Measurements from ENCODE around the gene CFAP65. TPM values are rescaled to one million over a fixed set of nuclear protein-coding genes. Genes with fewer than 3 reads are reported as not detected.
A peak's percentile ranks its signal among the peaks of the same experiment; 100 is the strongest.

Gene CFAP65
- total and polyA plus RNA-seq, 4 donors: 0.79 to 9.0 (median 5.1) TPM

DNA sequence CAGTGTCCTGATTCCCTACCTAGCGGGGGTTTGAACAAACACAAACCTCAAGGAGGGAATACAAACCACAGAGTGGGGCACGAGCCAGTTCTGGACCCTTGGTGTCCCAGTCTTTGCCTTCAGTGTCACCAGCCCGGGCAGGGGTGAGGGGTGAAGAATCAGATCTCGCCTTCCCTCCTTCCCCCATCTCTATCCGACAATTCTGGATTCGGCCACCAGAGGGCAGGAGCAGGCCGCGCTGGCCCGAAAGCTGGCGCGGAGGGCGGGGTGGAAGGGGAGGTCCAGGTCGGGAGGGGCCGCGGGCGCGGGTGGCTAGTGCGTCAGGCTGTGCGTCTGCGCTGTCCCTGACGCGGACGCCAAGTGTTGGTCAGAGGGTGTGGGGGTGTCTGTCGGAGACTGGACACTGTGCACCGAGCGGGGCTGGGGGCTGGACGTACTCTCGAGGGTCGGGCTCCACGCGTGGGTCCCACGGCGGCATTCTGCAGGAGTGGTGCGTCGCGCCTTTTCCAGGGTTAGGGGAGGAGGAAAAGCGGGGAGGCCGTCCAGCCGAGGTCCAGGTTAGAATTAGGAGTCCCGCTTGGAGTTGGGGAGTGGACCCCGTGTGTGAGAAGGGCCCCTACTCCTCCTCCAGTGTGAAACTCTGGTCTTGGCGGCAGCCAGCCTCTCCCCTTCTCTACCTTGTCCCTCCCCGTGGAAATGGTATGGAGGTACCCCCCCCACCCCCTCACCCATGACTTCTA lies 45.2 kb downstream of the CFAP65 start:
- peak in 5 of 6 donors; percentile 45 to 89 (median 62) for DNase-seq (ENCODE audit: low read depth in 4 of 6, low spot score in 6 of 6)
- H3K27ac ChIP-seq (ENCODE audit: low read depth, low read length): no peak overlapping the region
- peaks cover 94% of the 10 kb centered on the region for H3K27me3 ChIP-seq (ENCODE audit: control insufficient read depth, insufficient read depth, low read length)
- H3K4me1 ChIP-seq (ENCODE audit: control insufficient read depth, insufficient read depth, low read length): peaks cover 26% of the 10 kb centered on the region
- peak overlapping the region; percentile 40 for H3K4me3 ChIP-seq (ENCODE audit: low read depth, low read length)
- 2% methylated on average over 32 of the region's 43 CpGs for WGBS (ENCODE audit: insufficient coverage)
- H3K36me3 ChIP-seq (ENCODE audit: control insufficient read depth, insufficient read depth, low read length): no peaks in the 10 kb centered on the region
- no peaks in the 10 kb centered on the region for H3K9me3 ChIP-seq (ENCODE audit: control insufficient read depth, insufficient read depth, low read length)

GRCh38 chr2:218995561-218995960 lies 45.8 kb downstream of the CFAP65 start:
- Histone ChIP-seq H3K27ac (ENCODE audit: low read depth, low read length) (no peak overlapping the region), H3K36me3 (ENCODE audit: control insufficient read depth, insufficient read depth, low read length) (no peaks in the 10 kb centered on the region), H3K4me1 (ENCODE audit: control insufficient read depth, insufficient read depth, low read length) (peaks cover 26% of the 10 kb centered on the region), H3K4me3 (ENCODE audit: low read depth, low read length) (no peak overlapping the region), H3K27me3 (ENCODE audit: control insufficient read depth, insufficient read depth, low read length) (peaks cover 94% of the 10 kb centered on the region), H3K9me3 (ENCODE audit: control insufficient read depth, insufficient read depth, low read length) (no peaks in the 10 kb centered on the region)
- WGBS (ENCODE audit: insufficient coverage): 21% methylated on average over 7 of the region's 8 CpGs
- DNase-seq (ENCODE audit: low read depth in 4 of 6, low spot score in 6 of 6): no peak

- WGBS (ENCODE audit: insufficient coverage): under 1% methylated on average over 85 of the region's 88 CpGs
- peaks cover 26% of the 10 kb centered on the region for H3K4me1 ChIP-seq (ENCODE audit: control insufficient read depth, insufficient read depth, low read length)
- no peaks in the 10 kb centered on the region for H3K36me3 ChIP-seq (ENCODE audit: control insufficient read depth, insufficient read depth, low read length)
- H3K27ac ChIP-seq (ENCODE audit: low read depth, low read length): no peak within 1 kb of the TSS
- H3K4me3 ChIP-seq (ENCODE audit: low read depth, low read length): no peak within 1 kb of the TSS
- peaks cover 96% of the 10 kb centered on the region for H3K27me3 ChIP-seq (ENCODE audit: control insufficient read depth, insufficient read depth, low read length)
- peak in 1 of 6 donors; percentile 15 for DNase-seq (ENCODE audit: low read depth in 4 of 6, low spot score in 6 of 6)
- H3K9me3 ChIP-seq (ENCODE audit: control insufficient read depth, insufficient read depth, low read length): no peaks in the 10 kb centered on the region
Observed at GRCh38 chr2:218993345-218994315, 47.7 kb downstream of the CFAP65 start, which contains the start of gene CRYBA2. CRYBA2 (minus strand) TSS chr2:218993422; CDS start chr2:218993176, 246 bp downstream.

DNA sequence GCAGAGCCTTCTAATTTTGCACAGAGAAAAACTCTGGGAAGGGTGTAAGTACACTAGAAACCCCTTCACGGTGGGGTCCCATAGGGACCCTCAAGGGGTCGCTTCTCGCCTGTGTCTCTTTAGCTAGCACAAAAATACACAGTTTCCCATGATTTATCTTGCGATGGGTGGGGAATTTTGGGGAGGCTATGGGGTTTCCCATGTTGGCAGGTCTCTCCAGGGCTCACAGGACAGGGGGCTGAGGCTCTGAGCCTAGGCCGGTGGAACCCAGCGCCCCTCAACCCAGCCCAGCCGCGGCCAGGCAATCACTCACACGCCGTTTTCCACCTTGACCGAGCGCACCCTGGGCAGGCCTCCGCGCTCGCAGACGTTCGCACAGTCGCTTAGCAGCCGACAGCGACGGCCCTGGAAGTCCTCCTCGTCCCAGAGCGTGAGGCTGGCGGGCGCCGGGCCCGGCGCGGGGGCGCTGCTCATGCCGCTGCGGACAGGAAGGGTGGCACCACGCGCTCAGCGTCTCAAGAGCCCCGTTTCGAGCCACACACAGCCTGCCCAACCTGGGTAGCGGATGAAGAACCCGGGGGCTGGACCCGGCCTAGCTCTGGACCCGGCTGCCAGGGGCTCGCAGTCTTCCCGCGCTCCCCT lies 48.5 kb downstream of the CFAP65 start:
- peaks cover 26% of the 10 kb centered on the region for H3K4me1 ChIP-seq (ENCODE audit: control insufficient read depth, insufficient read depth, low read length)
- 1% methylated on average over 41 of the region's 44 CpGs for WGBS (ENCODE audit: insufficient coverage)
- no peaks in the 10 kb centered on the region for H3K9me3 ChIP-seq (ENCODE audit: control insufficient read depth, insufficient read depth, low read length)
- H3K4me3 ChIP-seq (ENCODE audit: low read depth, low read length): no peak overlapping the region
- no peak overlapping the region for H3K27ac ChIP-seq (ENCODE audit: low read depth, low read length)
- H3K27me3 ChIP-seq (ENCODE audit: control insufficient read depth, insufficient read depth, low read length): peaks cover 98% of the 10 kb centered on the region
- no peaks in the 10 kb centered on the region for H3K36me3 ChIP-seq (ENCODE audit: control insufficient read depth, insufficient read depth, low read length)
- DNase-seq (ENCODE audit: low read depth in 4 of 6, low spot score in 6 of 6): peak in 1 of 6 donors; percentile 36

DNA sequence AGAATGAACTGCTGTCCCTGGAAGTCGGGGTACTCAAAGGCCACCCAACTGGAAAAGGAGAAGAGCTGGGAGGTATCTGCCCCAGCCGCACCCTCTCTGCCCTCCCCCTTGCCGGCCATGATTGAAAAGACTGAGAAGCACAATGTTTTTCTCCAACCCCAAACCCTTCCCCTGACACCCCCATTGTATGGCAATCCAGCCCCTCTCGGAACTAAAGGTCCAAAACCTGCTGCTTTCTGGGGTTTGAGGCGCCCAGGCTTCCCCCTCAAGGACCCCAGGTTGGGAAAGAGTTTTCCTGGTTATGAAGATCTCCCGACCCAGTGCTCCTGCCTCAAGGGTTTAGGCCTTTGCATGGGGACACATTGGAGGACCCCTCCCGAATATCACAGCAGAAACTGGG lies 49.1 kb downstream of the CFAP65 start:
- no peak for DNase-seq (ENCODE audit: low read depth in 4 of 6, low spot score in 6 of 6)
- WGBS (ENCODE audit: insufficient coverage): 12% methylated on average over 5 of the region's 7 CpGs
- Histone ChIP-seq H3K4me1 (ENCODE audit: control insufficient read depth, insufficient read depth, low read length) (peaks cover 26% of the 10 kb centered on the region), H3K36me3 (ENCODE audit: control insufficient read depth, insufficient read depth, low read length) (no peaks in the 10 kb centered on the region), H3K9me3 (ENCODE audit: control insufficient read depth, insufficient read depth, low read length) (no peaks in the 10 kb centered on the region), H3K27ac (ENCODE audit: low read depth, low read length) (no peak overlapping the region), H3K27me3 (ENCODE audit: control insufficient read depth, insufficient read depth, low read length) (peaks cover 98% of the 10 kb centered on the region), H3K4me3 (ENCODE audit: low read depth, low read length) (no peak overlapping the region)

- Histone ChIP-seq H3K4me1 (ENCODE audit: control insufficient read depth, insufficient read depth, low read length) (peaks cover 26% of the 10 kb centered on the region), H3K27ac (ENCODE audit: low read depth, low read length) (no peak overlapping the region), H3K27me3 (ENCODE audit: control insufficient read depth, insufficient read depth, low read length) (peaks cover 98% of the 10 kb centered on the region), H3K36me3 (ENCODE audit: control insufficient read depth, insufficient read depth, low read length) (no peaks in the 10 kb centered on the region), H3K4me3 (ENCODE audit: low read depth, low read length) (no peak overlapping the region), H3K9me3 (ENCODE audit: control insufficient read depth, insufficient read depth, low read length) (no peaks in the 10 kb centered on the region)
- 9% methylated on average over 12 of the region's 13 CpGs for WGBS (ENCODE audit: insufficient coverage)
- DNase-seq (ENCODE audit: low read depth in 4 of 6, low spot score in 6 of 6): no peak
Observed at GRCh38 chr2:218991674-218992168, 49.6 kb downstream of the CFAP65 start.

- DNase-seq (ENCODE audit: low read depth in 4 of 6, low spot score in 6 of 6): no peak
- Histone ChIP-seq H3K36me3 (ENCODE audit: control insufficient read depth, insufficient read depth, low read length) (no peaks in the 10 kb centered on the region), H3K4me3 (ENCODE audit: low read depth, low read length) (no peak overlapping the region), H3K9me3 (ENCODE audit: control insufficient read depth, insufficient read depth, low read length) (no peaks in the 10 kb centered on the region), H3K27me3 (ENCODE audit: control insufficient read depth, insufficient read depth, low read length) (peaks cover 99% of the 10 kb centered on the region), H3K4me1 (ENCODE audit: control insufficient read depth, insufficient read depth, low read length) (peaks cover 19% of the 10 kb centered on the region), H3K27ac (ENCODE audit: low read depth, low read length) (no peak overlapping the region)
- WGBS (ENCODE audit: insufficient coverage): 12% methylated on average over 6 of the region's 6 CpGs
Observed at GRCh38 chr2:218990612-218991011, 50.7 kb downstream of the CFAP65 start.

GRCh38 chr2:218990052-218990451 lies 51.3 kb downstream of the CFAP65 start:
- H3K27ac ChIP-seq (ENCODE audit: low read depth, low read length): no peak overlapping the region
- H3K9me3 ChIP-seq (ENCODE audit: control insufficient read depth, insufficient read depth, low read length): no peaks in the 10 kb centered on the region
- no peak for DNase-seq (ENCODE audit: low read depth in 4 of 6, low spot score in 6 of 6)
- H3K4me3 ChIP-seq (ENCODE audit: low read depth, low read length): no peak overlapping the region
- H3K27me3 ChIP-seq (ENCODE audit: control insufficient read depth, insufficient read depth, low read length): peaks cover 99% of the 10 kb centered on the region
- H3K36me3 ChIP-seq (ENCODE audit: control insufficient read depth, insufficient read depth, low read length): no peaks in the 10 kb centered on the region
- WGBS (ENCODE audit: insufficient coverage): 7% methylated on average over 8 of the region's 9 CpGs
- peaks cover 23% of the 10 kb centered on the region for H3K4me1 ChIP-seq (ENCODE audit: control insufficient read depth, insufficient read depth, low read length)

DNA sequence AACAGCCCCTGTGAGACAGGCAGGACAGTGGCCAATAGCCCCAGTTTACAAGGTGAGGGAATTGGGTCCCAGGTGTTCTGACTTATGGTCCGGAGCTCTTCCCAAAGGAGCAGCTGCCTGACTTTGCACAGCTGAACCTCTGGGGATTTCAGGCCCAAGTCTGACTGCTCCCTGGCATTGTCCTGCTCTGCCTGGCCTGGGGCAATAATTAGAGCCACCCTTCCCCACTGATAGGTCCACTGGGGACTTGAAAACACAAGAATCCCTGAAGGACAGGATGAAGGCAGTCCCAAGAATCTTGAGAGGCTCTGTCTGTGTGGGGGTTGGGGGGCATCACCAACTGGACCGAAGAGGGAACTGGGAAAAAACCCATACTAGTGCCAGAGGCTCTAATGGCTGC lies 52.7 kb downstream of the CFAP65 start:
- H3K4me1 ChIP-seq (ENCODE audit: control insufficient read depth, insufficient read depth, low read length): peaks cover 30% of the 10 kb centered on the region
- 44% methylated on average over 2 of the region's 2 CpGs for WGBS (ENCODE audit: insufficient coverage)
- no peaks in the 10 kb centered on the region for H3K9me3 ChIP-seq (ENCODE audit: control insufficient read depth, insufficient read depth, low read length)
- H3K27ac ChIP-seq (ENCODE audit: low read depth, low read length): no peak overlapping the region
- DNase-seq (ENCODE audit: low read depth in 4 of 6, low spot score in 6 of 6): no peak
- H3K27me3 ChIP-seq (ENCODE audit: control insufficient read depth, insufficient read depth, low read length): peaks cover 98% of the 10 kb centered on the region
- no peak overlapping the region for H3K4me3 ChIP-seq (ENCODE audit: low read depth, low read length)
- no peaks in the 10 kb centered on the region for H3K36me3 ChIP-seq (ENCODE audit: control insufficient read depth, insufficient read depth, low read length)

All from spinal cord (tissue), 10 donors.